Loucy (cell line): ENCODE results near the gene DENND2A.

ENCODE experiments used
- H2AFZ ChIP-seq: fragments of 200-600 bp; sonication (generic); 2 replicates; pipeline ENCODE4 v1.6.0; 2016; ENCODE audit warnings: antibody characterized with exemption, mild to moderate bottlenecking, low read length, moderate library complexity
- H3F3A ChIP-seq: fragments of 200-600 bp; 2 replicates; pipeline ENCODE4 v1.6.0; 2016; ENCODE audit warnings: antibody characterized with exemption, low read depth, mild to moderate bottlenecking
- H3K27me3 ChIP-seq: fragments of 200-600 bp; sonication (generic); 2 replicates; pipeline ENCODE4 v1.6.1; 2014; ENCODE audit warnings: low read length, mild to moderate bottlenecking; ENCODE audit not compliant: insufficient read depth, poor library complexity, severe bottlenecking
- H3K36me3 ChIP-seq: fragments of 200-600 bp; sonication (generic); 2 replicates; pipeline ENCODE4 v1.6.1; 2016; ENCODE audit warnings: low read length; ENCODE audit not compliant: insufficient read depth
- H3K4me1 ChIP-seq: fragments of 200-600 bp; sonication (generic); 2 replicates; pipeline ENCODE4 v1.5.1; 2014; ENCODE audit warnings: low read length, mild to moderate bottlenecking; ENCODE audit not compliant: insufficient read depth, poor library complexity, severe bottlenecking
- H3K4me2 ChIP-seq: fragments of 200-600 bp; sonication (generic); 2 replicates; pipeline ENCODE4 v1.6.0; 2014; ENCODE audit warnings: antibody characterized with exemption, low read length, low read depth, mild to moderate bottlenecking; ENCODE audit not compliant: poor library complexity, severe bottlenecking
- H3K4me3 ChIP-seq: fragments of 200-600 bp; sonication (generic); 2 replicates; pipeline ENCODE4 v1.5.1; 2014; ENCODE audit warnings: low read length, mild to moderate bottlenecking, mixed read lengths; ENCODE audit not compliant: poor library complexity, severe bottlenecking
- H3K79me2 ChIP-seq: fragments of 200-600 bp; sonication (generic); 2 replicates; pipeline ENCODE4 v1.6.1; 2014; ENCODE audit warnings: low read length; ENCODE audit not compliant: insufficient read depth
- H3K9ac ChIP-seq: fragments of 200-600 bp; sonication (generic); 2 replicates; pipeline ENCODE4 v1.6.0; 2014; ENCODE audit warnings: mild to moderate bottlenecking, low read depth, low read length, moderate library complexity; ENCODE audit not compliant: poor library complexity, severe bottlenecking
- H3K9me2 ChIP-seq: fragments of 200-600 bp; sonication (generic); replicated peaks from 2 replicates; pipeline ENCODE4 v1.6.1; 2016; ENCODE audit warnings: low read depth, low read length, mixed read lengths
- H3K9me3 ChIP-seq: fragments of 200-600 bp; sonication (generic); 2 replicates; pipeline ENCODE4 v1.6.1; 2014; ENCODE audit warnings: mild to moderate bottlenecking, antibody characterized with exemption, low read length, low read depth; ENCODE audit not compliant: insufficient read depth
- H4K20me1 ChIP-seq: fragments of 200-600 bp; sonication (generic); 2 replicates; pipeline ENCODE4 v1.6.0; 2014; ENCODE audit warnings: antibody characterized with exemption, low read length, mild to moderate bottlenecking; ENCODE audit not compliant: insufficient read depth, poor library complexity, severe bottlenecking
- EZH2phosphoT487 ChIP-seq: fragments of 200-600 bp; IDR thresholded peaks from 2 replicates; pipeline ENCODE4 v1.6.1; 2018; ENCODE audit warnings: antibody characterized with exemption, mild to moderate bottlenecking, moderate library complexity, borderline replicate concordance
- TF ChIP-seq, protein P1 (sequence below): fragments of 200-600 bp; sonication (generic); conservative IDR thresholded peaks from 2 replicates; pipeline ENCODE4 v1.5.1; 2014; ENCODE audit warnings: mild to moderate bottlenecking, antibody characterized with exemption, low read length

The DENND2A gene

DNA sequence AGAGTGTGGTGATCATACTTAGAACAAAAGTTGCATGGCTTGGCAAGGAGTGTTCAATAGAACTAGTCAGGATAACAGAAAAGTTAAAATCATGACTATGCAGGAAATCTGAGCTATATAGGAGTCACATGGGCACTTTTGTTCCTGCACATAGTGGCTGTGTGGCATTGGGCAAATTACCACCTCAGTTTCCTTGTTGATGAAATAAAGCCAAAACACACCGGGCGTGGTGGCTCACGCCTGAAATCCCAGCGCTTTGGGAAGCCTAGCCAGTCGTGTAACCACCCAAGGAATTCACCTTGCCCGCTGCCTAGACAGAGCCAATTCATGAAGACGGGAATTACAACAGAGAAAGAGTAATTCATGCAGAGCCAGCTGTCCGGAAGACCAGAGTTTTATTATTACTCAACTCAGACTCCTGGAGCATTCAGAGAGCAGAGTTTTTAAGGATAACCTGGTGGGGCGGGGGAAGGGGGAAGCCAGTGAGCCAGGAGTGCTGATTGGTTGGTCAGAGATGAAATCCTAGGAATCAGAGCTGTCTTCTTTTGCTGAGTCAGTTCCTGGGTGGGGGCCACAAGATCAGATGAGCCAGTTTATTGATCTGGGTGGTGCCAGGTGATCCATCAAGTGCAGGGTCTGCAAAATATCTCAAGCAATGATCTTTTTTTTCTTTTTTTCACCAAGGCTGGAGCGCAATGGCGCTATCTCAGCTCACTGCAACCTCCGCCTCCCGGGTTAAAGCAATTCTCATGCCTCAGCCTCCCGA is 154.9 kb downstream of the DENND2A start:
- H3K9ac ChIP-seq = no peak overlapping the region
- peak overlapping the region; percentile 60 for H2AFZ ChIP-seq
- no peaks in the 10 kb centered on the region for H4K20me1 ChIP-seq

DNA sequence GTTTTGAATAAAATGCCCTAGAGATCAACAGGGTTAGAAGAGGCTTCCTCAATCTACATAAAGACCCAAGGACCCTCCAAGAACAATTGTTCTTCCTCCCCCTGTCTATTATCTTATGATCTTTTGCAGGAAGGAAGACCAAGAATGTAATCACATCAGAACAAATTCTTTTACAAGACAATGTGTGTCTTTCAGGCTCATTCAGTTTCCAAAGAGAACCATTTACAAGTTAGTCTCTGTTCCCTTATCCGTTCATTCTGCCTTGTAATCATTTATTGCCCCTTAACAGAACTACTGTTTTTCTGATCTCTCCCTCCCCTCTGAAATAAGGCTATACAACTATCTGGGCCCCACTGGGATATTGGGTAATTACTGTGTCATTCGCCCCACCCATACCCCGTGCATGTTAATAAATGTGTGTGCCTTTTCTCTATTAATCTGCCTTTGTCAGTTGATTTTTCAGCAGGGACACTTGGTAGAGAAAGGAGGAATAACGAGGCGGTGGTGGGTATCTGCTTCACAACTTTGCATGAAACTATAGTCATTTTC is 155.6 kb downstream of the DENND2A start:
- H3K4me1 ChIP-seq = peaks cover 10% of the 10 kb centered on the region
- no peaks in the 10 kb centered on the region for H3K36me3 ChIP-seq
- H3K27me3 ChIP-seq = no peaks in the 10 kb centered on the region
- H3K4me3 ChIP-seq = no peak overlapping the region
- H2AFZ ChIP-seq = peak overlapping the region; percentile 45; the same call in 1 of the 2 replicates
- H3K4me2 ChIP-seq = no peak overlapping the region
- H3K9me2 ChIP-seq = no peaks in the 10 kb centered on the region
- H3K9me3 ChIP-seq = no peaks in the 10 kb centered on the region
- TF ChIP-seq EZH2phosphoT487 = no peak
- TF ChIP-seq, protein P1, sequence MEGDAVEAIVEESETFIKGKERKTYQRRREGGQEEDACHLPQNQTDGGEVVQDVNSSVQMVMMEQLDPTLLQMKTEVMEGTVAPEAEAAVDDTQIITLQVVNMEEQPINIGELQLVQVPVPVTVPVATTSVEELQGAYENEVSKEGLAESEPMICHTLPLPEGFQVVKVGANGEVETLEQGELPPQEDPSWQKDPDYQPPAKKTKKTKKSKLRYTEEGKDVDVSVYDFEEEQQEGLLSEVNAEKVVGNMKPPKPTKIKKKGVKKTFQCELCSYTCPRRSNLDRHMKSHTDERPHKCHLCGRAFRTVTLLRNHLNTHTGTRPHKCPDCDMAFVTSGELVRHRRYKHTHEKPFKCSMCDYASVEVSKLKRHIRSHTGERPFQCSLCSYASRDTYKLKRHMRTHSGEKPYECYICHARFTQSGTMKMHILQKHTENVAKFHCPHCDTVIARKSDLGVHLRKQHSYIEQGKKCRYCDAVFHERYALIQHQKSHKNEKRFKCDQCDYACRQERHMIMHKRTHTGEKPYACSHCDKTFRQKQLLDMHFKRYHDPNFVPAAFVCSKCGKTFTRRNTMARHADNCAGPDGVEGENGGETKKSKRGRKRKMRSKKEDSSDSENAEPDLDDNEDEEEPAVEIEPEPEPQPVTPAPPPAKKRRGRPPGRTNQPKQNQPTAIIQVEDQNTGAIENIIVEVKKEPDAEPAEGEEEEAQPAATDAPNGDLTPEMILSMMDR = no peak
- H4K20me1 ChIP-seq = no peaks in the 10 kb centered on the region
- H3F3A ChIP-seq = no peaks in the 10 kb centered on the region
- H3K9ac ChIP-seq = no peak overlapping the region
- no peaks in the 10 kb centered on the region for H3K79me2 ChIP-seq

More for the DNA sequence above, 154.9 kb downstream of the DENND2A start:
- Histone ChIP-seq H3K36me3 (no peaks in the 10 kb centered on the region), H3K9me2 (no peaks in the 10 kb centered on the region), H3K4me2 (no peak overlapping the region), H3K4me1 (peaks cover 10% of the 10 kb centered on the region), H3K79me2 (no peaks in the 10 kb centered on the region), H3K4me3 (no peak overlapping the region), H3K27me3 (no peaks in the 10 kb centered on the region), H3K9me3 (no peaks in the 10 kb centered on the region), H3F3A (no peaks in the 10 kb centered on the region)
- no peak for TF ChIP-seq EZH2phosphoT487
- TF ChIP-seq, protein P1 = no peak

DNA sequence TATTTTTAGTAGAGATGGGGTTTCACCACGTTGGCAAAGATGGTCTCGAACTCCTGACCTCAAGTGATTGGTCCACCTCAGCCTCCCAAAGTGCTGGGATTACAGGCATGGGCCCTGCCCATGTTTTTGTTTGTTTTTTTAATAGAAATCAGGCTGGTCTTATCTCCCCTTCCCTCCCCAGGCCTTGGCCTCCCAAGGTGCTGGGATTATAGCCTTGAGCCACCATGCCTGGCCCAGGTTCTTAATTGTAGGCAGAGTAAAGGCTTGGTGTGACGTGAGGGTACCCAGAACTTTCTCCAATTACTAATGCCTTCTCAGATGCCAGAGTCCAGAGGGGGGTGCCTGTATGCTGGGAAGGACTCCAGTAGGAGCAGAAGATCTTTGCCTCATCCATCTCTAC is 156.1 kb downstream of the DENND2A start:
- Histone ChIP-seq H3K27me3 (no peaks in the 10 kb centered on the region), H3K79me2 (no peaks in the 10 kb centered on the region), H3K36me3 (no peaks in the 10 kb centered on the region), H3K4me2 (no peak overlapping the region), H3K9me2 (no peaks in the 10 kb centered on the region), H3K9ac (no peak overlapping the region), H3K4me1 (peaks cover 13% of the 10 kb centered on the region), H2AFZ (no peak overlapping the region; the same call in 1 of the 2 replicates), H4K20me1 (no peaks in the 10 kb centered on the region), H3K4me3 (no peak overlapping the region), H3F3A (no peaks in the 10 kb centered on the region), H3K9me3 (no peaks in the 10 kb centered on the region)
- no peak for TF ChIP-seq EZH2phosphoT487
- TF ChIP-seq, protein P1 = no peak
